ENCODE measurements around the gene FMN1.

Gene FMN1

DNA sequence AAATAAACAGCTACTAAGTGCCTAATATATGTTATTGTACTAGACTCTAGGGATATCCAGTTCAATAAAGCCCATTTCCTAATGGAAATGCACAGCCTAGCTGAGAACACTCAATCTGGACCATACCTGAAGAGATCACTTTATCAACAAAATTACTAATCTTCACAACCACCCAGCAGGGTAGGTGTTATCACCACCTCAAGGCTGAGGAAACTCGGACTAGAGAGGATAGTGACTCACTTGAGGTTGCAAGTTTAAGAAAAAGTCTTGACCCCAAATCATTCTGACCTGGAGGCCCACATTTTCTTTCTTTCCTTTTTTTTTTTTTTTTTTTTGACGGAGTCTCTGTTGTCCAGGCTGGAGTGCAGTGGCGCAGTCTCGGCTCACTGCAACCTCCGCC lies 3.1 kb upstream of the FMN1 start:
- DNase-seq = no peak

DNA sequence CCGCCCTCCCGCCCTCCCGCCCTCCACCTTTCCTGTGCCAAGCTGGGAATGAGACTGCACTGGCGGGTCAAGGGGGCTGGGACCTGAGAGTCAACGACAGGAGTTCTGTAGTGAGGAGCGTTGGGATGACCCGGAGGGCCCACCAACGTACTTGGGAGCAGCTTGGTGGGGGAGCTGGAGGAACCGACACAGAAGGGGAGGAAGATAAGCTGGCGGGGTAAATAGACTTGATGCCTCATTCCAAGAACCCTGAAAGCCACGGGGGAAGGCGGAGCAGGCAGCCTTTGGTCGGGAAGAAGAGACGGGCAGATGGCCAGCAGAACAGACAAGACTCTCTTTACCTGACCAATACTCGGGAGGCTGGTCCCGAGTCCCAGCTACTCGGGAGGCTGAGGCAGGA lies 277 bp downstream of the FMN1 start:
- no peak for DNase-seq

DNA sequence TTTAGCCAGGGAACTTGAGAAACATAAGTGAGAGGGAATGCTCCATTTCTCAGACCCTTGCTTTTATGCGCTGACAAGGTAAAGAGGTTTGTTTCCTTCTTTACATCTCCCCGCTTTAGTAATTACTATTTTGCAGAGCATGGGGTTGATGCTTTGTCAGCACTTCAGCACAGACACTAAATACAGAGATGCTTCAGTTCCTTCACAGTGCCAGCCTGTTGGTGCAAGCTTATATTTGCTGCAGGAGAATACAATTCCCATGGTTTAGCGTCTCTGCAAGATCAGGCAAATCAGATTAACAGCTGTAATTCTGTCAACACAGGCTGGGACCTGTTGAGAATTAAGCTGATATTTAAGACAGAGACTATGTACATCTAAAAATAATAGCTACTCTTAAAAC lies 2.9 kb downstream of the FMN1 start:
- no peak for DNase-seq

DNA sequence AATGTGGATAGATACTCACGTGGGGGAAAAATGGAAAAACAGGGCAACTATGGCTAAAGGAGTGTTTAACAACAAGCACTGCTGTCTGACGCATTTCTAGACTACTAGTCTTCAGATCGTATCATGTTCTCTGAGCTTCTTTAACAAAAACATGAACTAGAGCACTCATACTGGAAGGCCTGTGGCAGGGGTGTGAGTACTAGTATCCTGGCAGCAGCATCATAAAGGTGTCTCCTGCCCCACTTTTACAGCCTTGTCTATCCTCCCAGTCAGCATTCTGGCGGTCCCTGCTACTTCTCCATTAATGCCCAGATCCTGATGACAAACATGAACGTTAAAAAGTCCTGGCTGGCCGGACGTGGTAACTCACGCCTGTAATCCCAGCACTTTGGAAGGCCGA lies 4.0 kb downstream of the FMN1 start:
- no peak for DNase-seq

DNA sequence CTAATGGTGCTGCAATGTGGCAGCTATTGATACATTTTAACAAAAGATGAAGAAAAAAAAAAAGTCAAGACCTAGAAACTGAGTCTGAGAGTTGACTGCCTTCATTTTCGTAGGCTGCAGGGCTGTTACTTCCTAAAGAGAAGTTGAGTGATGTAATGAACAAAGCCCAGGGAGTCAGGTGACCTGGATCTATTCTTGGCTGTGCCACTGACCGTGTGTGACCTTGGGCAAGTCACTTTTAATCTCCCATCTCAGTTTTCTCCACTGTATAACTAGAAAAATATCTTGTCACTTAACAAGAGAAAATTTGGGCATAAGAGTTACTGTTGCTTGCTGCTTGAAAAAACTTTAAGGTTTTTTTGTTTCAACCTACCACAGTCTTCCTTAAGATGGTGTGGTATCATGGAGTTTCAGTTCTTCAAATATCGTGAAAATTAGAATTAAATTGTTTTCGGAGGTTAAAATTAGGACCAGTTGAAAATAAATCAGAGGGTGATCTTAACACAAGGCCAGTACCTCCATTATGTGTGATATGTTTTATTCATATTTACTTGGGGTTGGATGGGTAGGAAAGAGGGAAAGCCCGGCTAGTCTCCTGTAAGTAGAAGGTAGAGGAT lies 5.8 kb downstream of the FMN1 start:
- no peak for DNase-seq

DNA sequence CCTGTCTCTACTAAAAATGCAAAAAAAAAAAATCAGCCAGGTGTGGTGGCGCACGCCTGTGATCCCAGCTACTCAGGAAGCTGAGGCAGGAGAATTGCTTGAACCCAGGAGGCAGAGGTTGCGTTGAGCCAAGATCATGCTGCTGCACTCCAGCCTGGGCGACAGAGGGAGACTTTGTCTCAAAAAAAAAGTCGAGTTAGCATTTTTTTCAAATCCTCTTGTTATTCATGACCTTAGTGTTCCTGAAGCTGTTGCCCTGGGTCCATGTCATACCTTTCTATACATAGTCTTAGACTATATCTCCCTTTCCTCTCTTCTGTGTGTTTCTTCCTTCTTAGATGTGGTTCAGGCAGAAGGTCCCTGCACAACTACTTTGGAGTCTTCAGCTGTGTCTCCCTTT lies 6.4 kb downstream of the FMN1 start:
- DNase-seq = no peak

DNA sequence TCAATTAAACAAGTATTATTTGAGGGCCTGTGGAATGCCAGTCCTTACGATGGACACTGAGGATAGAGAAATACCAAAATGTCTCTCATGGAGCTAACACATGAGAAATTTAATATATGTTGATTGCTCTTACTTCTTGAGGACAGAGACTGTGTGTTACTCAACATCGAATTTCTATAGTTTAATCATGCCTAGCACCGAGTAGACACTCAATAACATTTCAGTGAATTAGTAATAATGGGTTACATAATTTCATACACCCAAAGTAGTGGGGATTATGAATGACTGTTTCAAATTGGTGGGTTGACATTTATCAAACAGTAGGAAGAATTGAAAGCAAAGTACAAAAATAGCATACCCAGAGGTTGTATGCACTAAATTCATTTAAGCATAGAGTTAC lies 11.2 kb downstream of the FMN1 start:
- DNase-seq = no peak

DNA sequence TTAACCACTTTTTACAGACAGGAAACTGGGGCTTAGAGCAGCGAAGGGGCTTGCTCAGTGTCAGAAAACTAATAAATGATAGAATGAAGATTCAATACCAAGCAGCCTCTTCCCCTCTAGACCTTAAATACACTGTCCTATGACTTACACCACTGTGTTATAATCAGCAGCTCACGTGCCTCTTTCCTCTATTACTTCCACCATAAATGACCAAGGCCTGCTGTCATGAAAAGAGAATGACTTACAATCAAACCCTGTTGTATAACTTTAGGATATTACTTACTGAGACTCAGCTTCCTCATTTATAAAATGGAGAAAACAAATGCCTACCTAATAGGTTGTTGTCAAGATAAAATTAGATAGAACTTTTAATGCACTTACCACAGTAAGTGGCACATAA lies 11.6 kb downstream of the FMN1 start:
- DNase-seq = no peak

DNA sequence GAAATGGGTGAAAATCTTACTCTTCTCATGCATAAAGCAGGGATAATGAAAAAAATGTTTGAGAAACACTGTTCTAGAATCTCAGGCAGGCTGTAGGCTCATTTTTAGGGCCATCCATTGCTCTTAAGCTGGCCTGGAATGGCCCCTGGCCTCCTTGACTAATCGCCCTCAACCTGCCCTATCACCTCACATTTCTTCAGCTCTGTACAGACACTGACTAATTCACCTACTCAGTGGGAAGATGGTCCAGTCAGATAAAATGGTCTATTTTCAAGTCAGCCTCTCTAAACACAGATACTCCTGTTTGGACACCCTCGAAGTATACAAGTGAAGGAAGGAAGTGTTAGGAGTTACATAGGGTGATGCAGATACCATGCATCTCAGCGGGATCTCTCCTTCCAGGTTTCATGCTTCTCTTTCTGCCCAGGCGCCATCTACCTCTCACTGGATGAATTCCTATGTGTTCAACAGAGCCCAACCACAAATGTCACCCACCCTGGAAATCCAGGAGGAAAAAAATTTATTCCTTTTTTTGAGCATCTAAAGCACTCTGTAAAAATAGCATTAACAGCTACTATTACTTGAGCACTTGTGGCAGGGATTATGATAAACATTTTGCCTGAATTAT lies 12.1 kb downstream of the FMN1 start:
- no peak for DNase-seq

DNA sequence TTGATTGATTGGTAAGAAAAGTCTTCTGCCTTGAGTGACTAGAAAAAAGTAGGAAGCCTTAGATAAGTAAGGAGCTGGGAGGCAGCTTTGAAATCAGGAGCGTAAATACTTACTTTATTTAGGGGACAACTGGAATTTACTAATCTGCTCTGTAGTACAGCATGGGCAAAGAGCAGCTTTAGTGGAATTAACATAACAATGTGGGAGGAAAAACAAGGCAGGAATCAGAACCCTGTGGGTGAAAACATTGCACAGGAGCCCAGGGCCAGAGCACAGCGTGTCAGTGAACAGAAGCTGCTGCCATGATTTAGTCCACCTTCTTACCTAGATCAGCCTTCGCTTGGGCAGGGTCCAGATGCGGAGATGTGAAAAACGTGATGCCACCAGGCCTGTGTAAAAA lies 14.6 kb downstream of the FMN1 start:
- DNase-seq = no peak

DNA sequence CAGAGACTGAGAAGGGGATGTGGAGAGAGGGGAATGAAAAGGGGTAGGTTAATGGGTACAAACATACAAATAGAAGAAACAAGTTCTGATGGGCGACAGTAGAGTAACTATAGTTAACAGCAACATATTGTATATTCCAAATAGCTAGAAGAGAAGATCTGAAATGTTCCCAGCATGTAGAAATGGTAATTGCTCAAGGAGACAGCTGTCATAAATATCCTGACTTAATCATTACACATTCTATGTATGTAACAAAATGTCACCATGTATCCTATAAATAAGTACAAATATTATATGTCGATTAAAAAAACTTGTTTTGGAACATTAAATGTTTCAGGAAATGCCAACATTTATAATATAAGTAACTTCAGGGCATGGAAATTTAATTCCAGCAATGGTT lies 23.3 kb downstream of the FMN1 start:
- DNase-seq = no peak

DNA sequence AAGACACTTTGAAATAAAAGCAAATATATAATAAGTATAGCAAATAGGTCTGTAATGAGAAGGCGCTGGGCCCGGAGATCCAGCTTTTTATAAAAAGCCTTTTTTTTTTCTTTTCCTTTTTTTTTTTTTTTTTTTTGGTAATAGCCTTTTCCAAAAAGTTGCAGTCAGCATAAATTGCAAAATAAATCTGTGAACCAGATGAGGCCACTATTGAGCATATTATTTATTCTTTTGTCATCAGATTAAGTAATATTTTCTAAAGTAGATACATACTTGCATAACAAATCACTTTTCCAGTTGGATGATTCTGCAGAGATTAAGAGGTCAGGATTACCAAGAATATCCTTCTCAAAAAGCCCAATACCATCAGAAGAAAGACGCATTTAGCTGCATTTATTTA lies 24.9 kb downstream of the FMN1 start:
- no peak for DNase-seq

DNA sequence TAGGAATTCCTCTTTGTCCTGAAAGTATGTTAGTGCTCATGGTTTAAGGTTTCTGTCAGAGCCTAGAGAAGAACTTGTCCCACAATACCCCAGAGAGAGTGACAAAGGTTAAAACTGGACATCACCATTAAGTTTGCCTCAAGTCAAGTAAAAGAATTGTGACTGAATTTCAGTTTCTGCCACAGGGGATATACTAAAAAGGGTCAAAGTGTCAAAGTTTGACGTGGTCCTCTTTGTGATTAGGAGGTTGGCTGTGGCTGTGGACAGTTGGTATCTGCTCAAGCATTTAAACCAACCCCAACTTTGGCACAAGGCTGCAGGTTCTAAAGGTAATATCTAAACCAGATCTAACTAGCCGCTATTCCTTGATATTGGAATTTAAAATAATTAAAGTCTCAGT lies 26.1 kb downstream of the FMN1 start:
- no peak for DNase-seq

DNA sequence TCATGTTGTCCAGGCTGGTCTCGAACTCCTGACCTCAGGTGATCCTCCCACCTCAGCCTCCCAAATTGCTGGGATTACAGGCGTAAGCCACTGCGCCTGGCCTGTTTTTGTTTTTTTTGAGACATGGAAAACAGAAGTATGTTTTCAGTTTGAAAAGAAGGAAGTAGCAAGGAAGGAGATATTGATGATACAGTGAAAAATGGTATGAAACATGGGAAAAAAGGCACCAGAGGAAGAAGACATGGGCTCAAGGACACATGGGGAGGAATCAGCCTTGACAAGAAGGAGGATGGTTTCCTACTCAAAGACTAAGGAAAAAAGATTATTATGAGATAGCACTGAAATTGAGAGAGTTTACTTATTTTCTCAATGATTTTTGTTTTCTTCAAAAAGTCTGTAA lies 30.7 kb downstream of the FMN1 start:
- DNase-seq = no peak

DNA sequence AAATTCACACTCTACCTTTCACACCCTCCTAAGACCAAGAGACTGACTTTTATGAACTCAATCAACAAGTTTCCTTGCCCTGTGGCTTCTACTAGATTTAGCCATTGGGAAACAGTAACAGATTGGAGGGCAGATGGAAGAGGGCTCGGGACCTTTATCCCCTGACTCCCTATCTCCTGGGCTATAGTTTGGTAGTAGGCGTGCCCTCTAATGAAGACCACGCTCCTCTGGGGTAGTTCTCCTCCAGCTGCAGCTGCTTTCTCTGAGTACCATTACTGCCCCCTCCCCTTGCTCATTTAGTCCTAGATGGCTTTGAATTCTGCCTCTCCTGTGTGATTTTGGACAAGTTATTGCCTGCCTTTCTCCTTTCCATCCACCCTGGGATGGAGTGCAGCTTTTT lies 33.3 kb downstream of the FMN1 start:
- no peak for DNase-seq

DNA sequence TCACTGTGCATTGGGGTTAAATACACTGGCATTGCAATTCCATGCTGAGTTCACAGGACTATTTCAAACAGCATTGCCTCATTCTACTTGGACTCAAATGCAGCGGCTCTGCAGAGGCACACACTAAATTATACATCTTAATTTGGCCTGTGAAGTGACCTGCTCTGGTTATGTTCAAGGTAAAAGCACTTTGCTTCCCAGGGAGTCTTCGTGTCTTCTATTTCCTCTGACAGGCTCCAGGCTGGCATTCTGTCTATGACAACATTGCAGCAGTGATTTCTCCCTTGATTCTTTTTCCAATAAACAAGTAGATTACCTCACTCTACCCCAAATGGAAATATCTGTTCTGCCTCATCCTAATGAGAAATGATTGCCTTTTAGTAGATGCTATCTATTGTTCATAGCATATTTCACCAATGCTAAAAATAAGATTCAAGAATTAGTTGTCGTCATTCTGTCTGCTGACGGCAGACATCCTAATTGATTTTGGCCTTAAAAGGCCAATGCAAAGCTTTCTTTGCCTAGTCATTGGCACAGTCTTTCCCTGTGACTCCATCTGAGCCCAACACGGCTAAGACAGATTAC lies 33.8 kb downstream of the FMN1 start:
- DNase-seq = no peak

DNA sequence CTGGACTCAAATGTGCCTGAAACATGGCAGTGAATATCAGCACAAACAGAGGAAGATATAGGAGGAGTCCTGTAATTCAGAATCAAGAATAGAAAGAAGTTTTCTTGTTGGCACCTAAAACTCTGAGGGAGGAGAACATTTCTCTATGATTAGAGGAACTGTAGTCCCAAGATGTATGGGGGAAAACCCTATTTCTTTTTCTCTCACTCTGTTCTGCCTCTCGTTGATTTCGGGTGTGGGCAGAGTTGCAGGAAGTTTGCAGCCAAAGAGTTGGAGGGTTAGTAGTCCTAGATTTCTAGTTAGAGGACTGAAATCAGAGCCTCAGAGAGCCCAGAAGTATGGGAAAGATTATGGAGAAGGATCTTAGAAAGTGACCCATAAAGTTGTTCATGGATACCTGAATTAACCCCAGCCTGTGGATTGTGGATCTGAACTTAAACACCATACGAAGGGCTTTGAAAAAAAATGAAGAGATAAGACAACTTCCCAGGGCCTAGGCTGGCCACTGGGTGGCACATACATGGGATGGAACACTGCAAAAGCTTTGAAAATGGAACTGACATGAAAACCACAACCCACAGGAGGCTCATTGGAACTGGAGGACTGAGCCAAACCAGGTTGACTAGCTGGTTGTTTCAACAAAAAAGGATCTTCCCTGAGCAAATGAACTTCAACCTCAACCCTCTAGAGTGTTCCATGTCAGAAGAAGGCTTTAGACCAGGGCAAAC lies 34.6 kb downstream of the FMN1 start:
- no peak for DNase-seq

DNA sequence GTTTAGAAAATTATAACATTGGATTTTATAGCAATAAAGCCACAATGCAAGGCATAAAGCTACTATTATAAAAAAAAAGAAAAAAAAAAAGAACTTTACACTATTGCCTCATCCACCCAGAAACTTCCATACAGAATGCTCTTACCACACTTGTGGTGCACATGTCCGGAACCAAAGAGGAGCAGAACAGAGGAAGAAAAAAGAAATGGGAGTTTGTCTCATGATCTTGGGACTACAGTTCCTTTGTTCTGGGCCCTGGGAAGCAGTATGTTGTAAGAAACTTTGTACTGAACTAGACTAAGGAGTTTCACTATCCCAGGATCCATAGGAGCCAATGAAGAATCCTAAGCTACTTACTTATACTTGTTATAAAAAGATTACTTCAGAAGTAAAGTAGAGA lies 36.1 kb downstream of the FMN1 start:
- no peak for DNase-seq

DNA sequence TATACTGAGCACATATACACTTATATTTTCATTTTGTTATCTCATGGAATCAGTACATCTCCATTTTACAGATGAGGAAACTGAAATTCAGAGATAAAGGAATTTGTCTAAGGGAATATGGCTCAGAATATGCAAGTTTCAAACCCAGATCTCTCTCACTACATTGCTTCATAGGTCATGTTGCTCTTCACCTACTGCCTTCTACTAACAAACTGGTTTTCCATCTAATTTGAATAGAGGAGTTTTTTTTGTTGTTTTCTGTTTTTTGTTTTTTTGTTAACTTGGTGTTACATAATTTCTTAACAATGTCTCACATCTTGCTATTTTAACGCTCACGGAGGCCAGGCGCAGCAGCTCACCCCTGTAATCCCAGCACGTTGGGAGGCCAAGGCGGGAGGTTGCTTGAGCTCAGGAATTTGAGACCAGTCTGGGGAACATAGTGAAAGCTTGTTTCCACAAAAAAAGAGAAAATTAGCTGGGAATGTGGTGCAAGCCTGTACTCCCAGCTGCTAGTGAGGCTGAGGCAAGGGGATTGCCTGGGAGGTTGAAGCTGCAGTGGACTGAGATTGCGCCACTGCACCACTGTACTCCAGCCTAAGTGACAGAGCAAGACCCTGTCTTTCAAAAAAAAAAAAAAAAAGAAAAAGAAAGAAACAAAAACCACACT lies 37.0 kb downstream of the FMN1 start:
- DNase-seq = no peak

DNA sequence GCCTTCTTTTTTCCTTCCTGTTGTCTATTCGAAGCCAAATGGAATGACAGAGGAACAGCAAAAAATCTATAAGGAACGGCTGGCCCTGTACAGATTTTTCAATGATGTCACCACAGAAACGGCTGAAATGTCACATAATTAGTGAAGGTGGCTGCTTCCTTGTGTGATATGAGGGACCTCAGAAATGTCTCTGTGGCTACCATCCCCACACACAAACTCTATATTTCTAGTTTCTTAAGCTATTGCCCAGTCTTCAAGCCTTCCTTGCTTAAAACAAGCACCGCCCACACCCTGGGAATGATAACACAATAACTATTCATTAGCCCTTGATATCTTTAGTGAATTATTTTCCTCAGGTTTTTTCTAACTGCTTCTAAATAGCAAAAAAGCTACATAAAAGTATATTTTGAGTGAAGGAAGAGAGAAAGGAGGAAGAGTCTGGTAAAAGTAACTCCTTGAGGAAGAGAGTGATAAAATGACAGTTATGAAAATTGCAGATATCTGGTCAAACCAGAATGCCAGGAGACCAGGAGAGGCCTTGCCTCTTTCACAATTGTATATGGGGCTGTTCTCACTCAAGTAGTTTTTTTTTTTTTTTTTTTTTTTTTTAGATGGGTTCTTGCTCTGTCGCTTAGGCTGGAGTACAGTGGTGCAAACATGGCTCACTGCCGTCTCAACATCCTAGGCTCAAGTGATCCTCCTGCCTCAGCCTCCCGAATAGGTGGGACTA lies 38.7 kb downstream of the FMN1 start:
- no peak for DNase-seq

DNA sequence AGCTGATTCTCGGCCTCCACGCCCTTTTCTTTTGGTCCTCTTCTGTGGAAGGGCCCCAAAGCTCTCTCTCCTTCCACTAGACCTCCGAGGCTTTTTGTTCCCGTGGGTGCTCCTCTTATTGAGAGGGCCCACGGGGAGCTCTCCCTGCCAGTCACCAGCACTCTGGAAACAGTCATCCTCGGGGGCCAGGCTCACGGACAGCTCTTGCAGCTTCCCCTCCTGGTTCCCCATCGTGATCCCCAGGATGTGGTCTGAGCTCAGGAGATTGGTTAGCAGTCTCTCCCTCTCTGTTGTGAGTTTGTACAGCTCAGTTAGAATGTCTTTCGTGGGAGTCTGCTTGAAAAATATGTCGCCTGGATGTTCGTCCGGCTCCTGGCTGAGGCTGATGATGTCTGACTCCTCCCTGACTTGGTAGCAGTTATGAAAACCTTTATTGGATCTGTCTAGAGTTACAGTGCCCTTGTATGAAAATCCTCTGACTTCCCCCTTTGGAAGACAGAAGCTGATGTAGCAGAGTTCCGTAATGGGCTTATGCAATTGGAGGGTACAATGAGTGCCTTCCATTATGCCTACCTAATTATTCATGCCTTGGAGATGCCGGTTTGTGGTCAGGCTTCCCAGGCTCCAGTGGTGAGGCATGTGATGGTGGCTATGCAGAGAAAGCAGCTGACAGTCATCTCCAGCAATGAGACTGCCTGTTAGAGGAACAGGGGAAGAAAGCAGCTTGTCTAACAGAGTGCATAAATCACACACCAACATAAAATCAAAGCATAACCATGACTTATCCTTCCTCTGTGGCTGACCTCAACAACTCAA lies 40.0 kb downstream of the FMN1 start:
- DNase-seq = no peak

DNA sequence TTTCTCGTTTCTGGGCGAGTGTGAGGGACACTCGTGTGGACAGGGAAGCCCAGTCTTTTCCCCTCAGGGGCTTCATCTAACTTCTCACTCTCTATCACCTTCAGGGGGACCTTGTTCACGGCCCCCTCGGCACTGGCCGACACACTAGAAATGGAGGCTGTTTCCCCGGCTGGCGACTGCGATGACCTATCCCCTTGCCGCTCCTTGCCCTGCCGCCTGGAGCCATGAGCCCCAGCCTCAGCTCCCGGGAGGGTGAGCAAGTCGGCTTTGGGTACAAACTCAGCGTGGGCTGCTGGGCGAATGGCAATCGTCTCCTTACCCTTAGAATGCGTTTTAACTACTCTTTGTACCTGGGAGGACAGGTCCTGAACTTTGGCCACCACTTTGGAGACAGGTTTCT lies 41.0 kb downstream of the FMN1 start:
- DNase-seq = no peak

Data from NCI-H1105 treated with DMSO at 0.1 percent for 48 hours (cell line).